ENCODE data around the gene SEC24B. TPM values are rescaled to one million over a fixed set of nuclear protein-coding genes. Genes with fewer than 3 reads are reported as not detected.

The SEC24B gene
- total RNA-seq, 1 experiment from 2014 or later = 39.3 TPM

DNA sequence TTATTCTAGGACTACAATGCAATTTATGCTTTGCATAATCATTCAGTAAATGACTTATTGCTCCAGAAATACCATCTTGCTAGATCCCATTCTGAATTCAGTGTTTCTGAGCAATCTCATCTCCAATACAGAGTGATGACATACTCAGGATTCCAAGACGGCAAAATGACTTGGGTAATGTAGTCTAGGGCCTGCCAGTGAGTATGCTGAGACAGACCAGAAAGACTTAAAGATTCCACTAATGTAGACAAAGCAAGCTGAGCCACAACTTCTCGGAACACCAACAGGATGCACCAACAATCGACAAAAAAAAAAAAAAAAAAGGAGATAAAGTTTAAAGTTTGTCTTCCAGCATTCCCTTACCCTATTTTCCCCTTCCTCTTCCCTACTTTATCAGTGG is 919 bp upstream of the SEC24B start:
- DNase-seq (ENCODE audit: low spot score) = peak; percentile 58
- POLR2A ChIA-PET (ENCODE audit: low non-redundant PET) = no interaction called here

DNA sequence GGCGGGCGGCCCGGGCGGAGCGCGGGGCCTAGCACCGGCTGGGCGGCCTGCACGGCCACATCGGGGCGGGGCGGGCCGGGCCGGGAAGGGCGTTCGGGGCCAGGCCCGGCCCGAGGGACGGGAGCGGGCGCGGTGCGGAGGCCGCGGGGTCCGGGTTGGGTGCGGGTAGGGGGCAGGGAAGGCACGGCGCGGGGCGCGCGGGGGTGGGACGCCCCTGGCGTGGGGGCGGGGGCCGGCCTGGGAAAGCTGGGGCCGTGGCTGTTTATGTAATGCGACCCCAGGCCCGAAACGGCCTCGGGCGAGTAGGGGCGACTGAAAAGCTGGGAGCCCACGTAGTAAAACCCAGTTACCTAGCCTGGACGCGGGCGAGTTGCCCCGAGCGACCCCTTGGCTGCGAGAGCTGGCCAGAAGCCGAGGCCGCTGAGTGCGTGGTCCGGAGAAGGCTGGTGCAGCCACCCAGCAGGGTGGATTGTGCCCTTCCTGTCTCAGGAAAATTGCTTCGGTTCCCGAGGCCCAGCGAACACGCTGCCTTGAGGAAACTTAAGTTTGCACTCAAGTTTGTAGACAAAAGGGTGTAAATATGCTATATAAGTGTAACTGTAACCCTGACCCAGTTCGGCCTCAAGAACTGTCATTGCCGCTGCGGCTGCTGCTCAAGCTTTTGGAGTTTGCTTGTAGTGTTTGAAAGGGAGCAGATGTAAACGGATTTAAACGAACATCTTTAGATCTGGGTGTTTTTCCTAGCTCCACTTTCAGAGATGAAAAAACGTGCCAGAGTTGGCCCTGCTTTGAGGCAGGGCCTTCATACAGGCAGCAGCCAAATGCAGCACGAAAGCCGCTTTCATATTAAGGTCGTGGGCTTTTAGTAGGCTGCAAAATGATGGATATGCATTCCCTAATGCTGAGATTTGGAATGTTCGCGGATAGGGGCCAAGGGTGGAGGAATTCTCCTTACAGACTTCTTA is 674 bp downstream of the SEC24B start:
- ChIA-PET CTCF (interaction anchor here (0.6 to 1.7 kb wide), 2 partner anchors 225 to 370 kb away, joined by 3 to 7 read pairs; no protein-coding TSS in a partner anchor), POLR2A (ENCODE audit: low non-redundant PET) (no interaction called here)
- H3K4me1 ChIP-seq (ENCODE audit: insufficient read depth, low read length, poor library complexity, severe bottlenecking) = peaks cover 34% of the 10 kb centered on the region
- intact Hi-C loops (cut with micrococcal nuclease; ENCODE audit: unreplicated experiment) = loop anchor here (5.0 kb wide), 2 partner anchors 138 to 223 kb away; no protein-coding TSS in a partner anchor
- peak overlapping the region; percentile 91 for H3K27ac ChIP-seq (ENCODE audit: low read depth, low read length, poor library complexity, severe bottlenecking)
- H3K4me3 ChIP-seq (ENCODE audit: low read depth, low read length, poor library complexity, severe bottlenecking) = peak overlapping the region; percentile 62
- no TSS peak for BruUV-seq (replicated peaks)
- H3K27me3 ChIP-seq (replicated peaks; ENCODE audit: insufficient read depth, low read depth, low read length, poor library complexity) = no peaks in the 10 kb centered on the region
- TF ChIP-seq, protein P1, sequence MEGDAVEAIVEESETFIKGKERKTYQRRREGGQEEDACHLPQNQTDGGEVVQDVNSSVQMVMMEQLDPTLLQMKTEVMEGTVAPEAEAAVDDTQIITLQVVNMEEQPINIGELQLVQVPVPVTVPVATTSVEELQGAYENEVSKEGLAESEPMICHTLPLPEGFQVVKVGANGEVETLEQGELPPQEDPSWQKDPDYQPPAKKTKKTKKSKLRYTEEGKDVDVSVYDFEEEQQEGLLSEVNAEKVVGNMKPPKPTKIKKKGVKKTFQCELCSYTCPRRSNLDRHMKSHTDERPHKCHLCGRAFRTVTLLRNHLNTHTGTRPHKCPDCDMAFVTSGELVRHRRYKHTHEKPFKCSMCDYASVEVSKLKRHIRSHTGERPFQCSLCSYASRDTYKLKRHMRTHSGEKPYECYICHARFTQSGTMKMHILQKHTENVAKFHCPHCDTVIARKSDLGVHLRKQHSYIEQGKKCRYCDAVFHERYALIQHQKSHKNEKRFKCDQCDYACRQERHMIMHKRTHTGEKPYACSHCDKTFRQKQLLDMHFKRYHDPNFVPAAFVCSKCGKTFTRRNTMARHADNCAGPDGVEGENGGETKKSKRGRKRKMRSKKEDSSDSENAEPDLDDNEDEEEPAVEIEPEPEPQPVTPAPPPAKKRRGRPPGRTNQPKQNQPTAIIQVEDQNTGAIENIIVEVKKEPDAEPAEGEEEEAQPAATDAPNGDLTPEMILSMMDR (conservative IDR thresholded peaks at IDR 0.05; ENCODE audit: low read depth, low read length) = no peak
- TF ChIP-seq EZH2 (IDR thresholded peaks at IDR 0.05; ENCODE audit: borderline replicate concordance, low read depth, low read length, poor library complexity, severe bottlenecking) = no peak
- no peaks in the 10 kb centered on the region for H3K9me3 ChIP-seq (ENCODE audit: low read depth, low read length, poor library complexity, severe bottlenecking)
- no peaks in the 10 kb centered on the region for H3K36me3 ChIP-seq (ENCODE audit: insufficient read depth, low read length, poor library complexity, severe bottlenecking)
- DNase-seq (ENCODE audit: low spot score) = peak; percentile 21

More for the DNA sequence above, 919 bp upstream of the SEC24B start:
- Histone ChIP-seq H3K27me3 (replicated peaks; ENCODE audit: insufficient read depth, low read depth, low read length, poor library complexity) (no peaks in the 10 kb centered on the region), H3K4me3 (ENCODE audit: low read depth, low read length, poor library complexity, severe bottlenecking) (peak overlapping the region; percentile 62), H3K27ac (ENCODE audit: low read depth, low read length, poor library complexity, severe bottlenecking) (peak overlapping the region; percentile 91), H3K4me1 (ENCODE audit: insufficient read depth, low read length, poor library complexity, severe bottlenecking) (peaks cover 29% of the 10 kb centered on the region), H3K9me3 (ENCODE audit: low read depth, low read length, poor library complexity, severe bottlenecking) (no peaks in the 10 kb centered on the region), H3K36me3 (ENCODE audit: insufficient read depth, low read length, poor library complexity, severe bottlenecking) (no peaks in the 10 kb centered on the region)
- TF ChIP-seq EZH2 (IDR thresholded peaks at IDR 0.05; ENCODE audit: borderline replicate concordance, low read depth, low read length, poor library complexity, severe bottlenecking) = no peak
- TF ChIP-seq, protein P1 (conservative IDR thresholded peaks at IDR 0.05; ENCODE audit: low read depth, low read length) = no peak
- CTCF ChIA-PET = interaction anchor here (0.5 to 1.7 kb wide), 7 partner anchors 19 to 690 kb away, joined by 3 to 7 read pairs (median 4); no protein-coding TSS in a partner anchor
- intact Hi-C loops (cut with micrococcal nuclease; ENCODE audit: unreplicated experiment) = loop anchor here (5.0 kb wide), 2 partner anchors 140 to 225 kb away; no protein-coding TSS in a partner anchor
- TSS peak; percentile 69 for BruUV-seq (replicated peaks)

DNA sequence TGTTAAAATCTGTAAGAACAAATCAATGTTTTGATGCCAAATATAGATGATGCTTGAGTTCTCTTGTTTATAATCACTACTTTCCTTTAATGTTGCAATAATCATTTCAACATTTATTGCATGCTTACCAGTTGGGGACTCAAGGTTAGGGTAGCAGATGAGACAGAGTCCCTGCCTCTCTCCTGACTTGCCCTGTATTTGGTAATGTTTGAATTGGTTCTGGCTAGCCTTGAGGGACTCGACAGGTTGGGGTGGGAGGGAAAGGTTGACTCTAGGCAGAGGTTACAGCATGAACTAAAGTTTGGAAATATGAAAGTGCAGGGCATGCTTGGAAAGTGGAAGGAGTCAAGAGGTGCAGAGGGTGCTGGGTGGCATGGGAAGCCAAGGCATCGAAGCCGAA is 2.0 kb downstream of the SEC24B start:
- no TSS peak for BruUV-seq (replicated peaks)
- Histone ChIP-seq H3K27ac (ENCODE audit: low read depth, low read length, poor library complexity, severe bottlenecking) (no peak overlapping the region), H3K9me3 (ENCODE audit: low read depth, low read length, poor library complexity, severe bottlenecking) (no peaks in the 10 kb centered on the region), H3K4me3 (ENCODE audit: low read depth, low read length, poor library complexity, severe bottlenecking) (peak overlapping the region; percentile 62), H3K4me1 (ENCODE audit: insufficient read depth, low read length, poor library complexity, severe bottlenecking) (peaks cover 41% of the 10 kb centered on the region), H3K36me3 (ENCODE audit: insufficient read depth, low read length, poor library complexity, severe bottlenecking) (no peaks in the 10 kb centered on the region), H3K27me3 (replicated peaks; ENCODE audit: insufficient read depth, low read depth, low read length, poor library complexity) (no peaks in the 10 kb centered on the region)
- ChIA-PET CTCF (no interaction called here), POLR2A (ENCODE audit: low non-redundant PET) (no interaction called here)
- DNase-seq (ENCODE audit: low spot score) = no peak
- no peak for TF ChIP-seq EZH2 (IDR thresholded peaks at IDR 0.05; ENCODE audit: borderline replicate concordance, low read depth, low read length, poor library complexity, severe bottlenecking)
- TF ChIP-seq, protein P1 (conservative IDR thresholded peaks at IDR 0.05; ENCODE audit: low read depth, low read length) = no peak
- intact Hi-C loops (cut with micrococcal nuclease; ENCODE audit: unreplicated experiment) = no loop called here
